Measurements from ENCODE around the gene PRPF38A.

Gene PRPF38A

GRCh38 chr1:52386458-52386857 is 17.9 kb upstream of the PRPF38A start:
- no peak for DNase-seq (ENCODE audit: extremely low read depth, insufficient read length)
- no peak for TF ChIP-seq CTCF (IDR thresholded peaks at IDR 0.05; ENCODE audit: insufficient read depth, low read length, poor library complexity, severe bottlenecking)
- H3K4me3 ChIP-seq (replicated peaks; ENCODE audit: low read depth, low read length), result no peak overlapping the region
- no peaks in the 10 kb centered on the region for H3K27me3 ChIP-seq (replicated peaks; ENCODE audit: control insufficient read depth, insufficient read depth, low read length)
- peaks cover 29% of the 10 kb centered on the region for H3K36me3 ChIP-seq (ENCODE audit: control insufficient read depth, insufficient read depth, low read length)

DNA sequence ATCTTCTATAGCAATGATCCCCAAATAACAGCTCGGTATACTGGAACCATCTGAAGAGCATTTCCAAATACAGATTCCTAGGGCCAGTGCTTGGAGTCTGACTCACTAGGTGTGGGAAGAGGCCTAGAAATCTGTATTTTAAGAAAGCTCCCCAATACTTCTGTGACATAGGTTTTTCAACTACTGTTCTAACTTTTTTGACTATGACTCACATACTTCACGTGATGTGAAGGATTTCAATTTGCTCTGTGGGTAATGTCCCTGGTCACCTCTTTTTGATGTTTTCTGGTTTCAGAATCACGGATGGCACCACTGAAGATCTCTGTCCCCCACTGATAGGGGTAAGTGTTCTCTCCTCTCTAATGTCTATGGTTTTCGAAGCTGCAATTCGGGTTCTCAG is 11.2 kb upstream of the PRPF38A start:
- Histone ChIP-seq H3K27me3 (replicated peaks; ENCODE audit: control insufficient read depth, insufficient read depth, low read length) (no peaks in the 10 kb centered on the region), H3K36me3 (ENCODE audit: control insufficient read depth, insufficient read depth, low read length) (peaks cover 8% of the 10 kb centered on the region), H3K4me3 (replicated peaks; ENCODE audit: low read depth, low read length) (no peak overlapping the region)
- no peak for TF ChIP-seq CTCF (IDR thresholded peaks at IDR 0.05; ENCODE audit: insufficient read depth, low read length, poor library complexity, severe bottlenecking)
- no peak for DNase-seq (ENCODE audit: extremely low read depth, insufficient read length)

DNA sequence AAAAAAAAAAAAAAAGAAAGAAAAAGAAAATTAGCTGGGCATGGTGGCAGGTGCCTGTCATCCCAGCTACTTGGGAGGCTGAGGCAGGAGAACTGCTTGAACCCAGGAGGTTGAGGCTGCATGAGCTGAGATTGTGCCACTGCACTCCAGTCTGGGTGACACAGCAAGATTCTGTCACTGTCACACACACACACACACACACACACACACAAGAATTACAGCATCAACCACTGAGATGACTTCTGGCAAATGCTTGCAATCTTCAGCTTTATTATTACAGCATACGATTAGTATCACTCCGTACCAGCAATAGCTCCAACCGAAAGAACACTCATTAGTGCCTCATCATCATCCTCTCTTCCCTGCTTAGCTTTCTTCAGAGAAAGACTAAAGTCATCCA is 4.8 kb upstream of the PRPF38A start:
- Histone ChIP-seq H3K27me3 (replicated peaks; ENCODE audit: control insufficient read depth, insufficient read depth, low read length) (no peaks in the 10 kb centered on the region), H3K4me3 (replicated peaks; ENCODE audit: low read depth, low read length) (no peak overlapping the region), H3K36me3 (ENCODE audit: control insufficient read depth, insufficient read depth, low read length) (peaks cover 6% of the 10 kb centered on the region)
- no peak for DNase-seq (ENCODE audit: extremely low read depth, insufficient read length)
- no peak for TF ChIP-seq CTCF (IDR thresholded peaks at IDR 0.05; ENCODE audit: insufficient read depth, low read length, poor library complexity, severe bottlenecking)

DNA sequence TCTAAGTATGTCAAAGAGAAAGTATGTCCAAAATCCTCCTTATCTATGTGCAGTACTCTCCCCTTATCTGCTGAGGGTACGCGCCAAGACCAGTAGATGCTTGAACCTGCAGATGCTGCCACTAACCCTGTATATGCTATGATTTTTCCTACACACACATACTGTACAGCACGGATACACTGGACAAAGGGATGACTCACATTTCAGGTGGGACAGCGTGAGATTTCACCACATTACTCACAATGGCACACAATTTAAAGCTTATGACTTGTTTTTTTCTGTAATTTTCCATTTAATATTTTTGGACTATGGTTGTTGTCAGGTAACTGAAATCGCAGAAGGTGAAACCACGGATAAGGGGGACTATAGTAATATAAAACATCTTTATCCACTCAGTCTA is 4.3 kb upstream of the PRPF38A start:
- no peak for TF ChIP-seq CTCF (IDR thresholded peaks at IDR 0.05; ENCODE audit: insufficient read depth, low read length, poor library complexity, severe bottlenecking)
- H3K36me3 ChIP-seq (ENCODE audit: control insufficient read depth, insufficient read depth, low read length), result peaks cover 6% of the 10 kb centered on the region
- DNase-seq (ENCODE audit: extremely low read depth, insufficient read length), result no peak

DNA sequence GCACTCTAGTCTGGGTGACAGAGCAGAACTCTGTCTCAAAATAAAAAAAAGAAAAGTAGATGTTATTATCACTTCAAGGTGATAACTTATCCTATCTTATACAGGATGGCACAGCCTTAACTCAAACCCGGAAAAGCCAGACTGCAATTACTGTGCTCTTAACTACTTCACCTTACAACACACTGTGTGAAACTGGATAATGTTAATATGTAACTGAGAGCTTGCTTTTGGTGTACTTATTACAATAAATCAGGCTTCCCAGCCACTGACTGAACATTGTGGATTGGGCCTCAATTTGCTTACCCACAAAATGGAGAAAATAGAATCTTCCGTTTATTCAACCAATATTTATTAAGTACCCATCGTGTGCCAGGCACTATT is 1.6 kb upstream of the PRPF38A start:
- Histone ChIP-seq H3K36me3 (ENCODE audit: control insufficient read depth, insufficient read depth, low read length) (peaks cover 3% of the 10 kb centered on the region), H3K4me3 (replicated peaks; ENCODE audit: low read depth, low read length) (peak overlapping the region; percentile 96), H3K27me3 (replicated peaks; ENCODE audit: control insufficient read depth, insufficient read depth, low read length) (no peaks in the 10 kb centered on the region)
- no peak for TF ChIP-seq CTCF (IDR thresholded peaks at IDR 0.05; ENCODE audit: insufficient read depth, low read length, poor library complexity, severe bottlenecking)
- no peak for DNase-seq (ENCODE audit: extremely low read depth, insufficient read length)

More for the DNA sequence above, 4.3 kb upstream of the PRPF38A start:
- no peak overlapping the region for H3K4me3 ChIP-seq (replicated peaks; ENCODE audit: low read depth, low read length)
- H3K27me3 ChIP-seq (replicated peaks; ENCODE audit: control insufficient read depth, insufficient read depth, low read length), result no peaks in the 10 kb centered on the region

DNA sequence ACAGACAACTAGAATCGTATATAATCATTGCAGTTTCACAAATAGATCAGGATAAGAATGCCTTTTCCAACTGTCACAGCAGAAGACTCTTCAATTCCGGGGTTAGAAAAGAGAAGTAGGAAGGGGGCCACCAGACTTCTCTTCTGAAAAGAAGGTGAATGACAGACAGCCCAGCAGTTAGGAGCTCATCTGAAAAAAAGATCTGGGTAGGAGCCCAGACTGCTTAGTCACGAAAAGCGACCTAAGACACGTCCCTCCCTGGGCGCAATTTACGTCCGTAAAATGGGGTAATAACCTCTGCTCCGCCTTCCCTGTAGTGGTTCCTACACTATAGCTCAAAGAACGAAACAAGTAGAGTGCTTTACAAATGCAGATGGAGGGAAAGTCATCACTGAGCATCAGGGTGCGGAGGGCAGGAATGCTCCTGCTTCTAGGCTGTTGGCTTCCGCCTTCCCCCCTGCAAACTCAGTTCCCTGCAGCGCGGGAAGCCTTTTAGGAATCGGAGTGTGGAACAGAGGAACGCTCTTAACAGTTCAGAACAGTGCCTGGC is 761 bp upstream of the PRPF38A start:
- H3K27me3 ChIP-seq (replicated peaks; ENCODE audit: control insufficient read depth, insufficient read depth, low read length), result no peaks in the 10 kb centered on the region
- no peak for TF ChIP-seq CTCF (IDR thresholded peaks at IDR 0.05; ENCODE audit: insufficient read depth, low read length, poor library complexity, severe bottlenecking)
- no peak for DNase-seq (ENCODE audit: extremely low read depth, insufficient read length)
- peak overlapping the region; percentile 96 for H3K4me3 ChIP-seq (replicated peaks; ENCODE audit: low read depth, low read length)
- H3K36me3 ChIP-seq (ENCODE audit: control insufficient read depth, insufficient read depth, low read length), result peaks cover 6% of the 10 kb centered on the region
